GM12878 (cell line): ENCODE data around the gene MXRA8.

Source experiments
- CEBPZ ChIP-seq: fragments of 150-350 bp; IDR thresholded peaks from 2 replicates; pipeline ENCODE4 v1.6.1; 2016; ENCODE audit warnings: low read depth, low read length
- CTCF ChIP-seq, 3 experiments: IDR thresholded peaks in 2 of 3; conservative IDR thresholded peaks in 1 of 3; 2 replicates each; pipeline ENCODE4 v1.5.1; 2011; ENCODE audit warnings: low read depth in 3 of 3, low read length in 3 of 3, mild to moderate bottlenecking in 3 of 3, control low read depth in 2 of 3, moderate library complexity in 2 of 3, inconsistent platforms in 1 of 3, mixed read lengths in 1 of 3; ENCODE audit not compliant: control insufficient read depth in 2 of 3, insufficient read depth in 1 of 3; ENCODE audit errors: extremely low read depth in 1 of 3
- MEF2A ChIP-seq: IDR thresholded peaks from 2 replicates; pipeline ENCODE4 v1.6.1; 2011; ENCODE audit warnings: low read depth, mild to moderate bottlenecking, low read length, moderate library complexity; ENCODE audit not compliant: insufficient read depth
- USF1 ChIP-seq: IDR thresholded peaks from 2 replicates; pipeline ENCODE4 v1.6.1; 2011; ENCODE audit warnings: borderline replicate concordance, low read depth, mild to moderate bottlenecking, moderate library complexity, mixed read lengths, low read length; ENCODE audit not compliant: insufficient read depth; ENCODE audit errors: extremely low read length

- TF ChIP-seq CEBPZ, result no peak
- TF ChIP-seq CTCF (IDR thresholded peaks at IDR 0.05 in 2 of 3, conservative IDR thresholded peaks at IDR 0.05 in 1 of 3; ENCODE audit: control insufficient read depth in 2 of 3, extremely low read depth in 1 of 3, insufficient read depth in 1 of 3, low read depth in 3 of 3, low read length in 3 of 3), result no peak
- no peak for TF ChIP-seq USF1
- TF ChIP-seq MEF2A, result no peak
Observed at GRCh38 chr1:1336931-1337792, 21.2 kb downstream of the MXRA8 start.
